Astrocyte (in vitro differentiated cells and primary cell): ENCODE measurements around the gene ATRAID.

Source experiments
- CTCF ChIP-seq: IDR thresholded peaks from 2 replicates; pipeline ENCODE4 v1.5.1; 2011; ENCODE audit warnings: low read depth, mild to moderate bottlenecking, inconsistent platforms, low read length, moderate library complexity; ENCODE audit not compliant: insufficient read depth
- EZH2 ChIP-seq: IDR thresholded peaks from 2 replicates; pipeline ENCODE4 v1.6.1; 2012; ENCODE audit warnings: mild to moderate bottlenecking, low read length, inconsistent platforms; ENCODE audit not compliant: insufficient read depth

DNA sequence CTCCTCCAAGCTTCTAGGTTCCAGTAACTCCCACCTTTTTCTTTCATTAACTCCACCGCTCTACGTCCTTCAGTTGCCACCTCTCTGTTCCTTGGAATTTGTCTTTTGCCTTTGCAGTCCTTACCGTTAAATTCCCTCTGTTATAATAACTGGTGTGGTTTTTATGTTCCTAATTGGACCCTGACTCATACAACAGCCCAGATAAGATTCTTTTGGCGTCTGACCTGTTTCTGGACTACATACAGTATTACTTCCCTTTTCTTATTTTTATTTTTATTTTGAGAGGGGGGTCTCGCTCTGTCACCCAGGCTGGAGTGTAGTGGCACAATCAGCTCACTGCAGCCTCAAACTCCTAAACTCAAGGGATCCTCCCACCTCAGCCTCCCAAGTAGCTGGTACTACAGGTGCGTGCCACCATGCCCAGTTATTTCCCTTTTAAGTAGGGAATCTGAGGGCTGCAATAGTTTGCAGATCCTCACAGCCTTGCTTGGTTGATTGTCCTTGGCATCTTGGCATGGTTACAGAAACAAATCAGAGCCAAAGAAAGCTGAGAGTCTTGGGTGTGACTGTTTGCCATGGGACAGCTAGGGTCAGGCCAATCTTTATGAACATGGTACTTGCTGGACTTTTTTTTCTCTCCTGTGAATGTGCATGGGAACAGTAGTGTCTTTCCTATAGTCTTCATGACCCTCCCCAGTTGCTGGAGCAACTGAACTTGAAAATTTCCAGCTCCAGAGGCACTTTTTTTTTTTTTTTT lies 41.1 kb upstream of the ATRAID start:
- no peak for TF ChIP-seq CTCF
- TF ChIP-seq EZH2, result no peak
